CD4-positive, CD25-positive, alpha-beta regulatory T cell (primary cell): Measurements from ENCODE around the gene NUCKS1. TPM values are rescaled to one million over a fixed set of nuclear protein-coding genes. Genes with fewer than 3 reads are reported as not detected.
A peak's percentile ranks its signal among the peaks of the same experiment; 100 is the strongest.

Experiments used
- ATAC-seq, 2 donors: fragments of 150-1000 bp; cut with Tn5 transposase; one replicate each; pipeline ENCODE4 v1.10.0; 2021; ENCODE audit warnings: low read depth in 2 of 2, moderate number of reproducible peaks in 2 of 2, moderate library complexity in 1 of 2
- DNase-seq, 3 donors: peaks; one replicate each; pipeline versions ENCODE4 v3.0.0 to v3.0.0-alpha.2; 2012 to 2022; ENCODE audit warnings: mixed read lengths in 1 of 3
- H3K27ac ChIP-seq: one replicate; pipeline ENCODE4 v1.7.0; 2013; ENCODE audit warnings: mild to moderate bottlenecking, low read length; ENCODE audit not compliant: insufficient read depth, poor library complexity, severe bottlenecking
- H3K27me3 ChIP-seq: one replicate; pipeline ENCODE4 v1.7.0; 2013; ENCODE audit warnings: low read length; ENCODE audit not compliant: control insufficient read depth, insufficient read depth
- H3K36me3 ChIP-seq: one replicate; pipeline ENCODE4 v1.7.0; 2013; ENCODE audit warnings: mild to moderate bottlenecking, low read length, moderate library complexity; ENCODE audit not compliant: control insufficient read depth, insufficient read depth
- H3K4me1 ChIP-seq: 2 replicates; pipeline ENCODE4 v1.7.0; 2013; ENCODE audit warnings: mild to moderate bottlenecking, low read length; ENCODE audit not compliant: insufficient read depth, control insufficient read depth, poor library complexity, severe bottlenecking
- H3K4me3 ChIP-seq: one replicate; pipeline ENCODE4 v1.7.0; 2013; ENCODE audit warnings: low read depth, mild to moderate bottlenecking, low read length, moderate library complexity
- H3K9me3 ChIP-seq, 2 experiments: 1 replicate in 1 of 2; 2 replicates in 1 of 2; pipeline ENCODE4 v1.7.0; 2013; ENCODE audit warnings: low read length in 2 of 2, mild to moderate bottlenecking in 1 of 2, moderate library complexity in 1 of 2; ENCODE audit not compliant: control insufficient read depth in 2 of 2
- H3K27ac Mint-ChIP-seq, 3 donors: one replicate each; pipeline ENCODE4 v1.8.0; 2020 to 2022; ENCODE audit warnings: mild to moderate bottlenecking in 3 of 3, mixed read lengths in 3 of 3, moderate library complexity in 2 of 3
- H3K27me3 Mint-ChIP-seq: one replicate; pipeline ENCODE4 v1.8.0; 2022; ENCODE audit warnings: mild to moderate bottlenecking, mixed read lengths
- H3K36me3 Mint-ChIP-seq: one replicate; pipeline ENCODE4 v1.8.0; 2020; ENCODE audit warnings: mixed read lengths
- H3K4me1 Mint-ChIP-seq, 4 donors: one replicate each; pipeline ENCODE4 v1.8.0; 2020 to 2022; ENCODE audit warnings: mixed read lengths in 4 of 4, mild to moderate bottlenecking in 1 of 4
- H3K4me3 Mint-ChIP-seq, 4 donors: one replicate each; pipeline ENCODE4 v1.8.0; 2020 to 2022; ENCODE audit warnings: mild to moderate bottlenecking in 4 of 4, mixed read lengths in 4 of 4, moderate library complexity in 3 of 4
- H3K9me3 Mint-ChIP-seq, 7 donors: one replicate each; pipeline ENCODE4 v1.8.0; 2020 to 2022; ENCODE audit warnings: mixed read lengths in 7 of 7, mild to moderate bottlenecking in 3 of 7, moderate library complexity in 2 of 7
- polyA plus RNA-seq, 4 donors: library from polyadenylated mRNA; unstranded; fragments of 300-500 nt; fragmentation: Illumina TruSeq; gene quantifications; one replicate each; pipeline ENCODE4 v1.2.3, GENCODE V29; 2021
- total RNA-seq: library from RNA; stranded (reverse); gene quantifications from one replicate; pipeline ENCODE4 v1.2.3, GENCODE V29; 2022

The NUCKS1 gene
- 72.0 TPM for total RNA-seq
- polyA plus RNA-seq = 10 to 100 TPM; 12.9 to 15.8 (median 13.3) TPM

GRCh38 chr1:205750138-205751035 is at the start of gene NUCKS1:
Gene NUCKS1 (minus strand): TSS chr1:205750182. CDS start chr1:205749973, 209 bp downstream.
- peaks cover 29% of the 10 kb centered on the region for H3K4me1 ChIP-seq
- H3K4me3 Mint-ChIP-seq = peak within 1 kb of the TSS; percentile 97 to 100 (median 98)
- H3K27ac Mint-ChIP-seq = peak within 1 kb of the TSS; percentile 93 to 100 (median 99)
- peaks cover 26 to 45% (median 30%) of the 10 kb centered on the region in 4 donors for H3K4me1 Mint-ChIP-seq
- H3K9me3 ChIP-seq = no peaks in the 10 kb centered on the region
- DNase-seq = peak; percentile 95 to 99 (median 98)
- peak within 1 kb of the TSS; percentile 96 for H3K4me3 ChIP-seq
- H3K27me3 Mint-ChIP-seq = peaks cover 12% of the 10 kb centered on the region
- peaks cover 0 to 2% (median 0%) of the 10 kb centered on the region in 7 donors for H3K9me3 Mint-ChIP-seq
- H3K27ac ChIP-seq = peak within 1 kb of the TSS; percentile 97
- H3K36me3 Mint-ChIP-seq = peaks cover 5% of the 10 kb centered on the region
- H3K36me3 ChIP-seq = no peaks in the 10 kb centered on the region
- no peaks in the 10 kb centered on the region for H3K27me3 ChIP-seq
- ATAC-seq = peak; percentile 84 to 85

GRCh38 chr1:205798577-205798976 is 48.6 kb upstream of the NUCKS1 start:
- no peaks in the 10 kb centered on the region for H3K27me3 Mint-ChIP-seq
- Histone ChIP-seq H3K36me3 (peaks cover 67% of the 10 kb centered on the region), H3K27ac (no peak overlapping the region), H3K9me3 (no peaks in the 10 kb centered on the region), H3K27me3 (no peaks in the 10 kb centered on the region), H3K4me3 (no peak overlapping the region), H3K4me1 (peaks cover under 1% of the 10 kb centered on the region)
- H3K9me3 Mint-ChIP-seq = no peaks in the 10 kb centered on the region
- no peak overlapping the region for H3K27ac Mint-ChIP-seq
- peaks cover 0 to 23% (median 8%) of the 10 kb centered on the region in 4 donors for H3K4me1 Mint-ChIP-seq
- peaks cover 28% of the 10 kb centered on the region for H3K36me3 Mint-ChIP-seq
- DNase-seq (peak in 1 of 3 donors; percentile 16), ATAC-seq (no peak)
- no peak overlapping the region for H3K4me3 Mint-ChIP-seq

GRCh38 chr1:205797168-205797567 is 47.2 kb upstream of the NUCKS1 start:
- Histone ChIP-seq H3K9me3 (no peaks in the 10 kb centered on the region), H3K27ac (no peak overlapping the region), H3K27me3 (no peaks in the 10 kb centered on the region), H3K4me3 (no peak overlapping the region), H3K36me3 (peaks cover 78% of the 10 kb centered on the region), H3K4me1 (no peaks in the 10 kb centered on the region)
- no peak for ATAC-seq
- no peak for DNase-seq
- Mint-ChIP-seq H3K4me1 (peaks cover 0 to 11% (median 7%) of the 10 kb centered on the region in 4 donors), H3K27me3 (no peaks in the 10 kb centered on the region), H3K4me3 (no peak overlapping the region), H3K36me3 (peaks cover 34% of the 10 kb centered on the region), H3K9me3 (no peaks in the 10 kb centered on the region), H3K27ac (no peak overlapping the region)

DNA sequence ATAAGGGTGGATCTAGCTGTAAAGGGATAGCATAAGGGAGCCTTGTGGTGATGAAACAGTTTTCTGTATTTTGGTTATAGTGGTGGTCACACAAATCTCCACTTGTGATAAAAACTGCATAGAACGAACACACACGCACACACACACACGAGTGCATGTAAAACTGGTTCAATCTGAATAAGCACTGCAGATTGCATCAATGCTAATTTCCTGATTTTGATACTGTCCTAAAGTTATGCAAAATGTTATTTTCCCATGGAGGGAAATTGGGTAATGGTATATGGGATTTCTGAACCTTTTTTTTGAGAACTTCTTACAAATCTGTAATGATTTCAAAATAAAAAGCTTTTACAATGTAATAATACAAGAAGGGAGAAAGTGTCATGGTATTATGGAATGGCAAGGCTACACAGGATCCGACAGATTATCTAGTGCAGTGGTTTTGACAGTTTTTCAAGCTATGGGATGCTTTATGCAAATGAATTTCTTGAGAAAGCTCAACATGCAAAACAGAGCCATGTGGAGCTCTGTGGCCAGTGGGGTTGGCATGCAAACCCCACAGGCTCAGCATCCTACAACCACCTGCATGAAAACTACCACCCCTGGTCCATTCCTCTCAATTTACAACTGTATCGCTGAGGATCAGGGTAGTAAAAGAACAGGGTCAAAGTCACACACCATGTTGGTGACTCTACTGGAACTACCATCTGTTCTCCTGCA is 44.2 kb upstream of the NUCKS1 start:
- peaks cover 88% of the 10 kb centered on the region for H3K36me3 ChIP-seq

DNA sequence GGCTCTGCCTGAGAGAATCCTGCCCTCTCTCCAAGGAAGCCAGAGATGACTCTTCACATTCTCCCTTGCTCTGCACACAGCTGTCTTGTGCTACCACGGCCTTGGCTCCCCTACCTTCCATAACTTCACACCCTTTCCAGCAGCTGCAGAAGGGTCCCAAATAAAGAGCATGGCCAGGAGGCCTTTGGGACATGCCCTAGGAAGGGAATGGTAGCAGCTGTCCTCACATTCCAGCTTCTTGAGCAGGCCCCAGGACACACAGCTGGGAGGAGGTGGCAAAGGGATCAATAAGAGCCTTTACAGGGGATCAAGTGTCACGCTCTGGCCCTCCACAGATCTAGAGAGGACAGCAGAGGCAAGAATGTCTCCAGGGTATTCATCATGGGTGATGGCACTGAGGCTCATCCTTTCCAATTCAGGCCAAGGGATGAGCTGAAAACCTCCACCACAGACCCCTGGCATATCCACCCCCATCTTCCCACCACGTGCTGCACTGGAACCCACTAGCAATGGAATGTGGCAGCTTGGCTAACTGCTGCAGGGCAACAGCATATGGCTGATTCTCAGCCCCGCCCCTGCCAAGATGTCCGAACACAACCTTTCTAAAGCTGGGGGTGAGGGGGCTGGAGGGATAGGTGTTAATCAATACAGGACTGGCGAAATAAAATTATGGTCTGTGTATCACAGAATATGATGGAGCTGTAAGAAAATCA is 43.1 kb upstream of the NUCKS1 start:
- H3K36me3 ChIP-seq = peaks cover 79% of the 10 kb centered on the region
- Mint-ChIP-seq H3K27ac (peak overlapping the region in 1 of 3 donors; percentile 43), H3K4me1 (peaks cover 0 to 3% (median 0%) of the 10 kb centered on the region in 4 donors), H3K4me3 (no peak overlapping the region), H3K36me3 (peaks cover 41% of the 10 kb centered on the region), H3K9me3 (no peaks in the 10 kb centered on the region), H3K27me3 (no peaks in the 10 kb centered on the region)
- no peak for ATAC-seq
- DNase-seq = no peak
- no peaks in the 10 kb centered on the region for H3K9me3 ChIP-seq
- no peak overlapping the region for H3K27ac ChIP-seq
- no peaks in the 10 kb centered on the region for H3K4me1 ChIP-seq
- no peaks in the 10 kb centered on the region for H3K27me3 ChIP-seq
- no peak overlapping the region for H3K4me3 ChIP-seq

More for the DNA sequence above, 44.2 kb upstream of the NUCKS1 start:
- Mint-ChIP-seq H3K36me3 (peaks cover 49% of the 10 kb centered on the region), H3K9me3 (no peaks in the 10 kb centered on the region), H3K27me3 (no peaks in the 10 kb centered on the region), H3K4me3 (no peak overlapping the region), H3K4me1 (peaks cover 0 to 5% (median 0%) of the 10 kb centered on the region in 4 donors), H3K27ac (peak overlapping the region in 1 of 3 donors; percentile 75)
- no peak overlapping the region for H3K4me3 ChIP-seq
- DNase-seq = no peak
- ATAC-seq = no peak
- no peaks in the 10 kb centered on the region for H3K9me3 ChIP-seq
- H3K27me3 ChIP-seq = no peaks in the 10 kb centered on the region
- no peak overlapping the region for H3K27ac ChIP-seq
- H3K4me1 ChIP-seq = no peaks in the 10 kb centered on the region

DNA sequence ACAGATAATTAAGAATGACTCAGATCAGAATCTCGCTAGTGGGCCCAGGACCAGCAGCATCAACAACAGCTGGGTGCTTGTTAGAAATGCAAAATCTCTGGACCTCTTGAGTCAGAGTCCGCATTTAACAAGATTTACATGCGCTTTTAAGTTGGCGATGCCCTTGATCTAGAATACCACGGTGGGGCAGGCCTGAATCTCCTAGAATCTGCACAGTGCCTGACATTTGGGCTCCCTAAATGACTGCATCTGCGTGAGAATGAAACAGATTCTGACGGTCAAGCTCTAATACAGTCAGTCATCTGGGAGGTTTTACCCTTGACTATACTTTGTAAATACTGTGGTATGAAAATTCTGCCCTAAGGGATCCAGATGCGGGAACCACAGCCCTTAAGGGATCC is 42.5 kb upstream of the NUCKS1 start:
- peaks cover 73% of the 10 kb centered on the region for H3K36me3 ChIP-seq
- ATAC-seq = no peak
- Mint-ChIP-seq H3K4me3 (no peak overlapping the region), H3K9me3 (peaks cover 0 to 2% (median 0%) of the 10 kb centered on the region in 7 donors), H3K27me3 (no peaks in the 10 kb centered on the region), H3K27ac (no peak overlapping the region), H3K36me3 (peaks cover 36% of the 10 kb centered on the region), H3K4me1 (peaks cover 0 to 2% (median 0%) of the 10 kb centered on the region in 4 donors)
- no peaks in the 10 kb centered on the region for H3K9me3 ChIP-seq
- no peaks in the 10 kb centered on the region for H3K27me3 ChIP-seq
- DNase-seq = no peak
- no peaks in the 10 kb centered on the region for H3K4me1 ChIP-seq
- no peak overlapping the region for H3K4me3 ChIP-seq
- no peak overlapping the region for H3K27ac ChIP-seq

DNA sequence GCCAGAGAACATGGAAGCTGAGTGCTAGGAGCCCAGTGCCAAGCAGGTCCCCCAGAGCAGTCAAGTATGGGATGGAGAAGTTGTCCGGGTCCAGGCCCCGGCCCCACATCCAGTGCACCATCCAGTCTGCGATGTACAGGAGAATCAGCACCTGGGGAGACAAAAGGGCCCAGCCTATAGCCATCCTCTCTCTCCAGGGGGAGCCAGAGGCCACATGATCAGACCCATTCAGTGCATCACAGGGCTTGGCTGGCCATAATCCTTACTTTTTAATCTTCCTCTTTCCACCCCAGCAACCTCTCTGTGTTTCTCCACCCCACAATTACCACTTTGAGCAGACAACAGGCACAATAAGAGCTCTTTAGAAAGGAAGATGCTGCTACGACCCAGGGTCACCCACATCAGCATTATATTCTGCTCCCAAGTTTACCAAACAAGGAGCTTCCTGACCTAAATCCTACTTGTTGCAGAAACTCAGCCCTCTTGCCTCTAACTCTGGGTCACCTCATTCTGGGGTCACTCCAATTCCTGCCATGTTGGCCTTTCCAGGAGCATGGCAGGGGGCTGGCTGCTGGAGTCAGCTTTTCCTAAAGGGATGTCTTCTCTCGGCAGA is 41.7 kb upstream of the NUCKS1 start:
- H3K27ac Mint-ChIP-seq = peak overlapping the region in 1 of 3 donors; percentile 27
- peak; percentile 80 to 88 for ATAC-seq
- Histone ChIP-seq H3K9me3 (no peaks in the 10 kb centered on the region), H3K4me3 (no peak overlapping the region), H3K27me3 (no peaks in the 10 kb centered on the region), H3K4me1 (no peaks in the 10 kb centered on the region), H3K36me3 (peaks cover 65% of the 10 kb centered on the region), H3K27ac (no peak overlapping the region)
- peaks cover 0 to 2% (median 0%) of the 10 kb centered on the region in 7 donors for H3K9me3 Mint-ChIP-seq
- no peaks in the 10 kb centered on the region for H3K27me3 Mint-ChIP-seq
- no peak overlapping the region for H3K4me3 Mint-ChIP-seq
- peaks cover 0 to 2% (median 0%) of the 10 kb centered on the region in 4 donors for H3K4me1 Mint-ChIP-seq
- H3K36me3 Mint-ChIP-seq = peaks cover 31% of the 10 kb centered on the region
- DNase-seq = peak; percentile 47 to 64 (median 62)
